HG03520 (cell line): ENCODE measurements around the gene ANKS3.

Source experiments
- ATAC-seq: cut with Tn5 transposase; IDR thresholded peaks from one replicate; pipeline ENCODE4 v1.9.1; 2021; ENCODE audit warnings: mild to moderate bottlenecking, moderate library complexity; ENCODE audit not compliant: unreplicated experiment

The ANKS3 gene

GRCh38 chr16:4685776-4686496, 48.1 kb downstream of the ANKS3 start:
- no peak for ATAC-seq

- ATAC-seq: no peak
Observed at GRCh38 chr16:4685292-4685691, 48.8 kb downstream of the ANKS3 start.

GRCh38 chr16:4684763-4685162, 49.3 kb downstream of the ANKS3 start:
- no peak for ATAC-seq

- no peak for ATAC-seq
Observed at GRCh38 chr16:4684058-4684715, 49.9 kb downstream of the ANKS3 start.

GRCh38 chr16:4683255-4684057, 50.6 kb downstream of the ANKS3 start:
- no peak for ATAC-seq

GRCh38 chr16:4682616-4683254, 51.3 kb downstream of the ANKS3 start:
- ATAC-seq: no peak

- ATAC-seq: no peak
Observed at GRCh38 chr16:4682084-4682591, 51.9 kb downstream of the ANKS3 start.

- no peak for ATAC-seq
Observed at GRCh38 chr16:4681471-4682083, 52.5 kb downstream of the ANKS3 start.

GRCh38 chr16:4680673-4681470, 53.2 kb downstream of the ANKS3 start:
- ATAC-seq: no peak

GRCh38 chr16:4679850-4680636, 54.0 kb downstream of the ANKS3 start:
- ATAC-seq: no peak

- no peak for ATAC-seq
Observed at GRCh38 chr16:4679156-4679849, 54.8 kb downstream of the ANKS3 start.

- ATAC-seq: no peak
Observed at GRCh38 chr16:4678596-4678995, 55.5 kb downstream of the ANKS3 start.

- ATAC-seq: no peak
Observed at GRCh38 chr16:4677994-4678393, 56.1 kb downstream of the ANKS3 start.

GRCh38 chr16:4677390-4677789, 56.7 kb downstream of the ANKS3 start:
- no peak for ATAC-seq

- ATAC-seq: no peak
Observed at GRCh38 chr16:4676831-4677230, 57.2 kb downstream of the ANKS3 start.

GRCh38 chr16:4675864-4676786, 57.9 kb downstream of the ANKS3 start:
- no peak for ATAC-seq

- no peak for ATAC-seq
Observed at GRCh38 chr16:4674926-4675530, 59.0 kb downstream of the ANKS3 start.
